ENCODE results near the gene ZFP36L1. TPM values are rescaled to one million over a fixed set of nuclear protein-coding genes. Genes with fewer than 3 reads are reported as not detected.

The ZFP36L1 gene
- total and polyA plus RNA-seq, 2 of the 13 experiments (the other 11 are each of a cell fraction or from before 2014, with no cell fraction given) = 7.4 to 10.2 TPM

GRCh38 chr14:68824517-68825347 lies 31.9 kb upstream of the ZFP36L1 start (continued):
- TF ChIP-seq ZNF407 (CRISPR knock-in tag; IDR thresholded peaks at IDR 0.05; ENCODE audit: not compliant biosample characterization) (no peak), TEAD3 (CRISPR knock-in tag; optimal IDR thresholded peaks at IDR 0.05; ENCODE audit: borderline replicate concordance) (peak; percentile 87), ZNF576 (CRISPR knock-in tag; IDR thresholded peaks at IDR 0.05) (no peak), MATR3 (CRISPR knock-in tag; IDR thresholded peaks at IDR 0.05) (no peak), CEBPB (IDR thresholded peaks at IDR 0.05; ENCODE audit: borderline replicate concordance, low read depth, low read length) (0 out of 2 replicates have a peak, but pooled peaks have one; percentile 36), STAT5B (CRISPR knock-in tag; IDR thresholded peaks at IDR 0.05) (0 out of 2 replicates have a peak, but pooled peaks have one; percentile 64), TCF12 (IDR thresholded peaks at IDR 0.05) (no peak), TCF12 (CRISPR knock-in tag; IDR thresholded peaks at IDR 0.05) (0 out of 2 replicates have a peak, but pooled peaks have one; percentile 45), ZSCAN31 (CRISPR knock-in tag; IDR thresholded peaks at IDR 0.05; ENCODE audit: low read depth) (no peak), ZSCAN20 (CRISPR knock-in tag; IDR thresholded peaks at IDR 0.05; ENCODE audit: borderline replicate concordance) (no peak), REL (CRISPR knock-in tag; conservative IDR thresholded peaks at IDR 0.05) (no peak), ZNF550 (CRISPR knock-in tag; IDR thresholded peaks at IDR 0.05; ENCODE audit: borderline replicate concordance) (no peak), PBX2 (CRISPR knock-in tag; IDR thresholded peaks at IDR 0.05) (no peak), XRCC5 (optimal IDR thresholded peaks at IDR 0.05; ENCODE audit: low read length) (peak; percentile 97), ISX (CRISPR knock-in tag; conservative IDR thresholded peaks at IDR 0.05) (no peak), TRIM22 (IDR thresholded peaks at IDR 0.05) (no peak), MIER2 (CRISPR knock-in tag; IDR thresholded peaks at IDR 0.05) (peak; percentile 80), CENPBD1 (CRISPR knock-in tag; IDR thresholded peaks at IDR 0.05; ENCODE audit: borderline replicate concordance, low read depth) (no peak)

All from HepG2 (cell line).